ENCODE data around the gene LRRC8E.
A peak's percentile ranks its signal among the peaks of the same experiment; 100 is the strongest.

Gene LRRC8E

GRCh38 chr19:7933411-7933810 is 45.1 kb downstream of the LRRC8E start:
- no peak for DNase-seq (ENCODE audit: low spot score)
- no peak for TF ChIP-seq CTCF (IDR thresholded peaks at IDR 0.05)
- H3K27ac ChIP-seq = no peak overlapping the region
- H3K4me3 ChIP-seq = no peak overlapping the region

- no peak for DNase-seq (ENCODE audit: low spot score)
- H3K27ac ChIP-seq = peak overlapping the region; percentile 6 to 8
- H3K4me3 ChIP-seq = no peak overlapping the region
- TF ChIP-seq CTCF (IDR thresholded peaks at IDR 0.05) = no peak
These were observed 45.8 kb downstream of the LRRC8E start for GRCh38 chr19:7933828-7934725.

- Histone ChIP-seq H3K4me3 (no peak overlapping the region), H3K27ac (peak overlapping the region in 1 of 2 donors; percentile 8)
- DNase-seq (ENCODE audit: low spot score) = no peak
- TF ChIP-seq CTCF (IDR thresholded peaks at IDR 0.05) = no peak
These were observed 46.5 kb downstream of the LRRC8E start for GRCh38 chr19:7934766-7935165.

- H3K4me3 ChIP-seq = no peak overlapping the region
- TF ChIP-seq CTCF (IDR thresholded peaks at IDR 0.05) = no peak
- DNase-seq (ENCODE audit: low spot score) = no peak
- no peak overlapping the region for H3K27ac ChIP-seq
These were observed 52.5 kb downstream of the LRRC8E start for GRCh38 chr19:7940841-7941240.

- no peak overlapping the region for H3K27ac ChIP-seq
- DNase-seq (ENCODE audit: low spot score) = no peak
- TF ChIP-seq CTCF (IDR thresholded peaks at IDR 0.05) = no peak
- H3K4me3 ChIP-seq = no peak overlapping the region
These were observed 53.7 kb downstream of the LRRC8E start for GRCh38 chr19:7941895-7942596.

DNA sequence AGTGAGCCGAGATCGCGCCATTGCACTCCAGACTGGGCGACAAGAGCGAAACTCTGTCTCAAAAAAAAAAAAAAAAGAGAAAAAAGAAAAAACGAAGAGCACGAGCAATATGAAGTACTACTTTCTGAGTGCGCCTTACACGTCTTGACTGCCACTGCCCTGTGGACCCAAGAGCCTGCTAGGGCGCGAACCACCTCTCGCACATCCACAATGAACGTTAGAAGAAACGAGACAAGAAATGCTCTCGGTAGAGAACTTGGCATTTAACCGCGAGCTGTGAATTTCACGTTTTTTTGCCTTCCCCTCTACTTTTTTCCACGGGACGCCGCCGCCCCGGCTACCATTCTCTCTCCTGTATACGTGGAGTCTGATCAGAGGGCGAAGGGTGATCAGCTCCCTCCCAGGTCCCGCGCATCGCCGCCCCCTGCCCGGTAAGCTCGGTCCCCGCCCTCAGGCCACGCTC is 54.7 kb downstream of the LRRC8E start:
- H3K4me3 ChIP-seq = peak overlapping the region; percentile 94
- no peak for TF ChIP-seq CTCF (IDR thresholded peaks at IDR 0.05)
- no peak for DNase-seq (ENCODE audit: low spot score)
- peak overlapping the region; percentile 95 to 96 for H3K27ac ChIP-seq
